Measurements from ENCODE around the gene DSCAML1. TPM values are rescaled to one million over a fixed set of nuclear protein-coding genes. Genes with fewer than 3 reads are reported as not detected.

Gene DSCAML1
- total and polyA plus RNA-seq, 12 donors: 0.16 to 1.5 (median 0.57) TPM

DNA sequence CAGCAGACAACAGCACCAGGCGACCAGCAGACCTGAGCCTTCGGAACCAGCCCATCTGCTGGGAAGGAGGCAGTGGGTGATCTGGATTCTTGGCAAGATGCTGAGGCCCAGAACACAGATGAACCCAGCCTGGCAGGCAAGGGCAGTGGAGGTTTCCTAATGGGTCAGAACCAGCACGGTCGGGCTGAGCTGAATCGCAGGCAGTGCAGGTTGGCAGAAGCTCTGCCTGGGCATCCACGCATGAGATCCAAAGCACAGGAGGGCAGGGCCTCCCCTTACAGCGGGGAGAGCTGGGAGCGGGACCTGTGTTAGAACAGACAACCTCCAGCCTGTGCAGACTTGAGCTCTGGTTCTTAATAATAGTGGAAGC, 47.5 kb downstream of the DSCAML1 start:
- Histone ChIP-seq H3K27ac (no peak overlapping the region), H3K4me3 (no peak overlapping the region), H3K4me1 (no peaks in the 10 kb centered on the region), H3K27me3 (no peaks in the 10 kb centered on the region), H3K9me3 (no peaks in the 10 kb centered on the region), H3K36me3 (no peaks in the 10 kb centered on the region)
- intact Hi-C loops (cut with DNase I): no loop called here
- TF ChIP-seq, protein P1, sequence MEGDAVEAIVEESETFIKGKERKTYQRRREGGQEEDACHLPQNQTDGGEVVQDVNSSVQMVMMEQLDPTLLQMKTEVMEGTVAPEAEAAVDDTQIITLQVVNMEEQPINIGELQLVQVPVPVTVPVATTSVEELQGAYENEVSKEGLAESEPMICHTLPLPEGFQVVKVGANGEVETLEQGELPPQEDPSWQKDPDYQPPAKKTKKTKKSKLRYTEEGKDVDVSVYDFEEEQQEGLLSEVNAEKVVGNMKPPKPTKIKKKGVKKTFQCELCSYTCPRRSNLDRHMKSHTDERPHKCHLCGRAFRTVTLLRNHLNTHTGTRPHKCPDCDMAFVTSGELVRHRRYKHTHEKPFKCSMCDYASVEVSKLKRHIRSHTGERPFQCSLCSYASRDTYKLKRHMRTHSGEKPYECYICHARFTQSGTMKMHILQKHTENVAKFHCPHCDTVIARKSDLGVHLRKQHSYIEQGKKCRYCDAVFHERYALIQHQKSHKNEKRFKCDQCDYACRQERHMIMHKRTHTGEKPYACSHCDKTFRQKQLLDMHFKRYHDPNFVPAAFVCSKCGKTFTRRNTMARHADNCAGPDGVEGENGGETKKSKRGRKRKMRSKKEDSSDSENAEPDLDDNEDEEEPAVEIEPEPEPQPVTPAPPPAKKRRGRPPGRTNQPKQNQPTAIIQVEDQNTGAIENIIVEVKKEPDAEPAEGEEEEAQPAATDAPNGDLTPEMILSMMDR (IDR thresholded peaks at IDR 0.05): no peak
- ATAC-seq (no peak), DNase-seq (no peak)
- WGBS, 2 donors: 95% methylated on average over 8 of the region's 8 CpGs

DNA sequence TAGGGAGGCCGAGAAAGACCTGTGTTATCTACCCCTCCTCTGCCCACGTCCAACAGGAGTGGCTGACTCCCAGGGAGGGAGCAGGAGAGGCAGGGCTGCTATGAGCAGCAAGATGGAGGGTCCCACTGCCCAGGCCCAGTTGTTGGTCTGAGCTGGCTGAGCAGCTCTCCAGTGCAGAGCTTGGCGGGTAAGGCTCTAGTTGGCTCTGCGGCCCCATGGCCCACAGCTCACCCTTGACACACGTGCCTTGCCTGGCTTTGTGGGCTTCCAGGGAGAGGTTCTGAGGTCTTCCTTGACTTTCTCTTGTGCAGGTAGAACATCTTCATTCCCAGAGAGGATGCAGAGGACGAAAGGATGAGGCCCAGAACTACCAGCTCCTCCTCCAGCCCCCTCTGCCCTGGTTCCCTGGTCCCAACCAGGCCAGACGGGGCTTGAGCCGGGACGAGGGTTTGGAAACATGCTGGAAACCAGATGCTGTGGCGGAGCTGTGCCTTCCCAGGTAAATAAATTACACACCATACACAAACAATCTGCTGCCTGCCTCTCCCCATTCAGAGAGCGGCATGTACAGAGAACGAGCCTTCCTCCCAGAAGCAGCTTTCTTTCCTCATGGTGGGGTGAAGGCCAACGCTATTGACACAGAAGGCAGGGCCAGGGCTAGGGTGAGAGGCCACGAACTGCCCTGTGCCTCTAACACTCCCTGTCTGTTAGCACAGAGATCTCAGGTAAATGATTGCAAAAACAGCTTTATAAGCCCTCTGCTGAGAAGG, 48.1 kb downstream of the DSCAML1 start:
- Histone ChIP-seq H3K9me3 (no peaks in the 10 kb centered on the region), H3K4me1 (no peaks in the 10 kb centered on the region), H3K27me3 (no peaks in the 10 kb centered on the region), H3K27ac (no peak overlapping the region), H3K4me3 (no peak overlapping the region), H3K36me3 (no peaks in the 10 kb centered on the region)
- ATAC-seq: no peak
- no peak for DNase-seq
- intact Hi-C loops (cut with DNase I): no loop called here
- TF ChIP-seq, protein P1 (IDR thresholded peaks at IDR 0.05): no peak
- 91 to 93% methylated on average over 14 of the region's 14 CpGs for WGBS, 2 donors

DNA sequence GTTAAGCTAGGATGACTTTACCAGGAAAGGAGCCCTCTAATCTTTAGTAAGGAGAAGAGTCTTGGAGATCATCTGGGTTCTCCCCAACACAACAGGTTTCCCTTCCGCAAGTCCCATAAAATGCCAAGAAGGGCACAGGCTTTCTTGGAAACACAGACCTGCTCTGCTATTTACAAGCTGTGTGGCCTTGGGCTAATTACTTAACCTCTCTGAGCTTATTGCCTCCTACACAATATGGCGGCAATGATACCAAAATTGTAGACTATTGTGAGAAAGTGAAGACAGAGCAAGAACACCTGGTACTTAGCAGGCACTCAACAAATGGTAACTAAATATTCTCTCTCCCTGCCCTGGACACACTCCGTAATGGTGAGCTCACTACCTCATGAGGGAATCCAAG, 49.1 kb downstream of the DSCAML1 start:
- Histone ChIP-seq H3K9me3 (no peaks in the 10 kb centered on the region), H3K27me3 (no peaks in the 10 kb centered on the region), H3K27ac (no peak overlapping the region), H3K4me3 (no peak overlapping the region), H3K36me3 (no peaks in the 10 kb centered on the region), H3K4me1 (no peaks in the 10 kb centered on the region)
- TF ChIP-seq, protein P1 (IDR thresholded peaks at IDR 0.05): no peak
- 91 to 98% methylated on average over 3 of the region's 3 CpGs for WGBS, 2 donors
- ATAC-seq: no peak
- intact Hi-C loops (cut with DNase I): no loop called here
- DNase-seq: no peak

DNA sequence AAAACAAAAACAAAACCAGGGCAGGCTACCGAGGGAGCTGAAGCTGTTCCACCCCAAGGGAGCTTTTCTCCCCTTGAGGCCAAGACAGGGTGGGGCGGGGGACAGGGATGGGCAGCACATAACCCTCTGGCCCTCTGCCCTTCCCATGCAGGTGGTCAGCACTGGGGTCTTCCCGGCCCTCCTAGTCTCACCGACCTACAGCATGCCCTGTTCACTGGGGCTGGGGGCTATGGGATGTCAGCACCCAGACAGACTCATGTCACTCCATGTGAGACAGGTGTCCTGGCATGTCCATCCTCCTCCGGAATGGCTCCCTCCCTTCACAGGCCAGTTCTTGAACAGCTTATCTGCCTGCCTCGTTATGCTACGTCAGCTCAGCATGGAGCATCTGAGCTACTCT, 51.7 kb downstream of the DSCAML1 start:
- WGBS, 2 donors: 73 to 75% methylated on average over 7 of the region's 7 CpGs
- no peaks in the 10 kb centered on the region for H3K36me3 ChIP-seq

More for the DNA sequence above, 51.7 kb downstream of the DSCAML1 start:
- TF ChIP-seq, protein P1 (IDR thresholded peaks at IDR 0.05): no peak
- no peak for ATAC-seq
- Histone ChIP-seq H3K27me3 (no peaks in the 10 kb centered on the region), H3K4me3 (no peak overlapping the region), H3K27ac (no peak overlapping the region), H3K4me1 (no peaks in the 10 kb centered on the region), H3K9me3 (peaks cover 0 to 10% (median 0%) of the 10 kb centered on the region in 11 donors)
- no peak for DNase-seq
- intact Hi-C loops (cut with DNase I): no loop called here

All from heart right ventricle (tissue), 16 donors.